Astrocyte (in vitro differentiated cells and primary cell): ENCODE results near the gene BMP6. TPM values are rescaled to one million over a fixed set of nuclear protein-coding genes. Genes with fewer than 3 reads are reported as not detected.

ENCODE experiments used
- DNase-seq: peaks from one replicate; pipeline ENCODE4 v3.0.0-alpha.2; 2010; ENCODE audit warnings: low read depth
- FAIRE-seq: peaks from 2 replicates; lab custom pipeline; 2011; peaks lifted over from hg19 to GRCh38; lab: Jason Lieb, UNC
- H2AFZ ChIP-seq: 2 replicates; pipeline ENCODE4 v1.6.0; 2012; ENCODE audit warnings: low read depth, low read length, inconsistent platforms
- H3K27ac ChIP-seq: 2 replicates; pipeline ENCODE4 v1.5.1; 2011; ENCODE audit warnings: low read depth, low read length, inconsistent platforms
- H3K27me3 ChIP-seq: 2 replicates; pipeline ENCODE4 v1.6.0; 2011; ENCODE audit warnings: low read length, inconsistent platforms; ENCODE audit not compliant: insufficient read depth
- H3K36me3 ChIP-seq: 2 replicates; pipeline ENCODE4 v1.5.1; 2011; ENCODE audit warnings: low read length, inconsistent platforms; ENCODE audit not compliant: insufficient read depth
- H3K4me1 ChIP-seq: 2 replicates; pipeline ENCODE4 v1.5.1; 2011; ENCODE audit warnings: low read length, inconsistent platforms; ENCODE audit not compliant: insufficient read depth
- H3K4me2 ChIP-seq: 2 replicates; pipeline ENCODE4 v1.6.0; 2012; ENCODE audit warnings: low read length, inconsistent platforms
- H3K4me3 ChIP-seq: 2 replicates; pipeline ENCODE4 v1.5.1; 2011; ENCODE audit warnings: low read depth, mild to moderate bottlenecking, low read length, inconsistent platforms; ENCODE audit not compliant: insufficient read depth
- H3K79me2 ChIP-seq: 2 replicates; pipeline ENCODE4 v1.6.0; 2012; ENCODE audit warnings: mild to moderate bottlenecking, low read length, inconsistent platforms; ENCODE audit not compliant: insufficient read depth
- H3K9ac ChIP-seq: 2 replicates; pipeline ENCODE4 v1.6.0; 2012; ENCODE audit warnings: mild to moderate bottlenecking, low read length, inconsistent platforms
- H3K9me3 ChIP-seq: 2 replicates; pipeline ENCODE4 v1.5.1; 2012; ENCODE audit warnings: low read depth, mild to moderate bottlenecking, low read length, inconsistent platforms; ENCODE audit not compliant: insufficient read depth
- H4K20me1 ChIP-seq: 2 replicates; pipeline ENCODE4 v1.6.0; 2012; ENCODE audit warnings: low read length, inconsistent platforms; ENCODE audit not compliant: insufficient read depth
- H3K27ac Mint-ChIP-seq: one replicate; pipeline ENCODE4 v1.8.0; 2021; ENCODE audit warnings: mild to moderate bottlenecking, mixed read lengths; ENCODE audit not compliant: unreplicated experiment
- H3K27me3 Mint-ChIP-seq: one replicate; pipeline ENCODE4 v1.8.0; 2021; ENCODE audit warnings: low read depth, mixed read lengths; ENCODE audit not compliant: unreplicated experiment
- H3K36me3 Mint-ChIP-seq: one replicate; pipeline ENCODE4 v1.8.0; 2021; ENCODE audit warnings: low read depth, mixed read lengths; ENCODE audit not compliant: unreplicated experiment
- H3K4me1 Mint-ChIP-seq: one replicate; pipeline ENCODE4 v1.8.0; 2021; ENCODE audit warnings: low read depth, mixed read lengths; ENCODE audit not compliant: unreplicated experiment
- H3K4me3 Mint-ChIP-seq: one replicate; pipeline ENCODE4 v1.8.0; 2021; ENCODE audit warnings: mild to moderate bottlenecking, moderate library complexity, mixed read lengths; ENCODE audit not compliant: unreplicated experiment
- H3K9me3 Mint-ChIP-seq: one replicate; pipeline ENCODE4 v1.8.0; 2021; ENCODE audit warnings: mild to moderate bottlenecking, mixed read lengths; ENCODE audit not compliant: unreplicated experiment
- CTCF ChIP-seq: IDR thresholded peaks from 2 replicates; pipeline ENCODE4 v1.5.1; 2011; ENCODE audit warnings: low read depth, mild to moderate bottlenecking, inconsistent platforms, low read length, moderate library complexity; ENCODE audit not compliant: insufficient read depth
- EZH2 ChIP-seq: IDR thresholded peaks from 2 replicates; pipeline ENCODE4 v1.6.1; 2012; ENCODE audit warnings: mild to moderate bottlenecking, low read length, inconsistent platforms; ENCODE audit not compliant: insufficient read depth
- total RNA-seq: library from RNA; stranded (reverse); gene quantifications from 2 replicates; pipeline ENCODE4 v1.2.1, GENCODE V29; 2021

BMP6 gene
- total RNA-seq, 1 donor from 2014 or later: 2.8 TPM

DNA sequence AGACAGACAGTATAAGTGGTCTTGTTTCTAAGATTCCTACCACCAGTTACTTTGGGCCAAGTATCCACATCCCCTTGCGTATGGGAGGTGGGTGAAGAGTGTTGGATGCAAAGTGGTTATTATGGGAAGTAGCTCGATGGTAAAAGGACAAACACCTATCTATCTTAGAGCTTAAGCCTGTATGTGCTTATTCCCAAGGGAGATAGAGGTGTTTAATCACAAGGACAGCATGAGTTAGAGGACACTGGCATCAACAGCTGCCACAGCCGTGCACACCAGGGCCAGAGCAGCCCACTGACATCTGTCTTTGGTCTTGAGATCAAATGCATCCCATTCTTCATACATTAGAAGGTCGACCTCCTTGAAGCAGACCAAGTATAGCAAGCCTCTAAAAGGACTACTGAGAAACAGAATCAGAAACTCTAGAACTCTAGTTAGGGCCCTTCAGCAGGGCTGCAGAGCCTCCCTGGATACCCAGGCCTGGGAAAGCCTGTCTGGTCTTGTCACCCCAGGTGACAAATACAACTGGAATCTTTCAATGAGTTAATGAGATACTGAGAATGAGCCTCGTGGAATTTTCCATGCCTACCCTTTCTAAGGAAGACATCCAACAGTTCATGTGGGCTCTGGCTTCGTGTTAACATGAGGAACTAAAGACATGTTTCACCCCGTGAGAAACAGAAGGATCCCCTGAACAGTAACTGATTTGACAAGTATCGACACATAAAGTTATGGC, 156.0 kb downstream of the BMP6 start:
- DNase-seq: no peak
- no peak for FAIRE-seq
- TF ChIP-seq CTCF (no peak), EZH2 (no peak)
- no peak overlapping the region for H2AFZ ChIP-seq
- H3K36me3 ChIP-seq: peaks cover 68% of the 10 kb centered on the region
- H3K4me2 ChIP-seq: no peak overlapping the region
- no peaks in the 10 kb centered on the region for H3K9me3 ChIP-seq
- H3K4me1 ChIP-seq: no peaks in the 10 kb centered on the region
- no peaks in the 10 kb centered on the region for H3K79me2 ChIP-seq
- H3K27me3 ChIP-seq: no peaks in the 10 kb centered on the region
- H4K20me1 ChIP-seq: peaks cover 28% of the 10 kb centered on the region
- no peak overlapping the region for H3K4me3 ChIP-seq
- Mint-ChIP-seq H3K36me3 (peaks cover 48% of the 10 kb centered on the region), H3K27me3 (no peaks in the 10 kb centered on the region), H3K27ac (peak overlapping the region; percentile 70), H3K4me1 (peaks cover 12% of the 10 kb centered on the region), H3K9me3 (peaks cover 2% of the 10 kb centered on the region), H3K4me3 (no peak overlapping the region)
- no peak overlapping the region for H3K27ac ChIP-seq
- H3K9ac ChIP-seq: no peak overlapping the region

DNA sequence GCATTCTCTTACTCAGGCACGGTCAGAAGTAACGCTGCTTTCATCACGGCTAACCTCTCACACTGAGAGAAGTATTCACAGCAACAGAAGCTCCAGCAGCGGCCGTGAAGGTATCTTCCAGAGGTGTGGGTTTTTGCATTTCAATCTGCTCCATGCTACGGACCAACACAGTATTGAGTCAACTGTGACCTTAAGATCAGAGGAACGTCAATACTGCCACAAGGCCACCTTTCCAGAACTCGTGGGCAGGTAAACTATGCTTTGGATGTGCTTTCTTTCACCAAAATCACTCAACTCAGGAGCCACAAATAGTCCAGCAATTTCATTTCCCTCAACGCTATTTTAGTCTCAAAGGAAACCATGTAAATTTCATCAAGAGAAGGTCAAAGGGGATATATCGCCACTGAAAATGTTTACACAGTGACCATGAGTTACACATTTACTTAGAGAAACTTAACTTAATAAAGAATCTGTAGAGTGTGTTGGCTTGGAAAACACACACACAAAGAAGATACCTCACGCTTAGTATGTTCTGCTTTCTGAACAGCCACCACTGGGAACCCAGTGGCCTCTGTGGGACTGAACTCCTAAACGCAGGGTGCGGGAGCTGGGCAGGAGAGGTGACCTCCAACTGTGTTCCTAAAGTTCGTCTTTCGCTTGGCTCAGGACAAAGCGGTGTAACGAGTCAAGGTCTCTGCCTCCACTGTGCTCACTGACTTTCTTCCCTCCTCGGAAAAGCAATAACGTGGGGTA, 156.8 kb downstream of the BMP6 start:
- Mint-ChIP-seq H3K9me3 (peaks cover 2% of the 10 kb centered on the region), H3K27ac (peak overlapping the region; percentile 70), H3K36me3 (peaks cover 55% of the 10 kb centered on the region), H3K4me3 (no peak overlapping the region), H3K4me1 (peaks cover 12% of the 10 kb centered on the region), H3K27me3 (no peaks in the 10 kb centered on the region)
- no peak overlapping the region for H3K4me3 ChIP-seq
- peaks cover 71% of the 10 kb centered on the region for H3K36me3 ChIP-seq
- no peaks in the 10 kb centered on the region for H3K79me2 ChIP-seq
- peaks cover 35% of the 10 kb centered on the region for H4K20me1 ChIP-seq
- H3K9me3 ChIP-seq: no peaks in the 10 kb centered on the region
- H2AFZ ChIP-seq: no peak overlapping the region
- H3K9ac ChIP-seq: no peak overlapping the region
- TF ChIP-seq CTCF (no peak), EZH2 (no peak)
- FAIRE-seq (no peak), DNase-seq (no peak)
- no peaks in the 10 kb centered on the region for H3K27me3 ChIP-seq
- H3K27ac ChIP-seq: no peak overlapping the region
- no peak overlapping the region for H3K4me2 ChIP-seq
- no peaks in the 10 kb centered on the region for H3K4me1 ChIP-seq

DNA sequence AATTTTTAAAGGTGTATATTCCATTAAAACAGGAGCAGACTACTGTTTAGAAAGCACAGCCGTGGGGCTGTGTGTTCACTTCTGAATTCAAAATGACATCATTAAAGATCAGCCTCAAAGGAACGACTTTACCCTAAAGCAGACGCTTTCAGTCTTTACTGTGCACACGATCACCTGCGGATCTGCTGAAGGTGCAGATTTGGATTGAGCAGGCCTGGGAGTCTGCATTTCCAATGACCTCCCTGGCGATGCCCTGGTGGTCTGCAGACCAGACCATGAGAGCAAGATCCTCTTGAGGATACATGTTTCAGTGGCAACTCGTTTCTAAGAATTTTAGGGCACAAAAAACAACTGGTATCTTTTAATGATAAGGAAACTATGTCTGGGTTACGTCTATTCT, 157.5 kb downstream of the BMP6 start:
- Histone ChIP-seq H3K36me3 (peaks cover 76% of the 10 kb centered on the region), H3K27ac (no peak overlapping the region), H3K79me2 (no peaks in the 10 kb centered on the region), H4K20me1 (peaks cover 39% of the 10 kb centered on the region), H3K9ac (no peak overlapping the region), H3K9me3 (no peaks in the 10 kb centered on the region), H3K4me3 (no peak overlapping the region), H3K4me1 (no peaks in the 10 kb centered on the region), H3K27me3 (no peaks in the 10 kb centered on the region), H3K4me2 (no peak overlapping the region), H2AFZ (no peak overlapping the region)
- Mint-ChIP-seq H3K4me1 (peaks cover 12% of the 10 kb centered on the region), H3K27ac (no peak overlapping the region), H3K4me3 (no peak overlapping the region), H3K27me3 (no peaks in the 10 kb centered on the region), H3K36me3 (peaks cover 58% of the 10 kb centered on the region), H3K9me3 (peaks cover 2% of the 10 kb centered on the region)
- DNase-seq (no peak), FAIRE-seq (no peak)
- TF ChIP-seq EZH2 (no peak), CTCF (no peak)
